T-helper 2 cell treated with Interferon-gamma antibody and Interleukin-4, amounts not matched to agents 5 μg/mL and 100 μg/mL, for 36 hours (primary cell): ENCODE measurements around the gene KLHL7.

Experiments
- DNase-seq: peaks from one replicate; pipeline ENCODE4 v3.0.0; 2021; ENCODE audit warnings: low spot score
- H3K27ac Mint-ChIP-seq: one replicate; pipeline ENCODE4 v1.8.0; 2021; ENCODE audit warnings: mild to moderate bottlenecking, mixed read lengths
- H3K27me3 Mint-ChIP-seq: one replicate; pipeline ENCODE4 v1.8.0; 2021; ENCODE audit warnings: low read depth, mixed read lengths
- H3K36me3 Mint-ChIP-seq: one replicate; pipeline ENCODE4 v1.8.0; 2021; ENCODE audit warnings: low read depth, mixed read lengths
- H3K4me1 Mint-ChIP-seq: one replicate; pipeline ENCODE4 v1.8.0; 2021; ENCODE audit warnings: low read depth, mixed read lengths
- H3K4me3 Mint-ChIP-seq: one replicate; pipeline ENCODE4 v1.8.0; 2022; ENCODE audit warnings: mild to moderate bottlenecking, moderate library complexity, mixed read lengths
- H3K9me3 Mint-ChIP-seq: one replicate; pipeline ENCODE4 v1.8.0; 2021; ENCODE audit warnings: mixed read lengths

KLHL7 gene, protein sequence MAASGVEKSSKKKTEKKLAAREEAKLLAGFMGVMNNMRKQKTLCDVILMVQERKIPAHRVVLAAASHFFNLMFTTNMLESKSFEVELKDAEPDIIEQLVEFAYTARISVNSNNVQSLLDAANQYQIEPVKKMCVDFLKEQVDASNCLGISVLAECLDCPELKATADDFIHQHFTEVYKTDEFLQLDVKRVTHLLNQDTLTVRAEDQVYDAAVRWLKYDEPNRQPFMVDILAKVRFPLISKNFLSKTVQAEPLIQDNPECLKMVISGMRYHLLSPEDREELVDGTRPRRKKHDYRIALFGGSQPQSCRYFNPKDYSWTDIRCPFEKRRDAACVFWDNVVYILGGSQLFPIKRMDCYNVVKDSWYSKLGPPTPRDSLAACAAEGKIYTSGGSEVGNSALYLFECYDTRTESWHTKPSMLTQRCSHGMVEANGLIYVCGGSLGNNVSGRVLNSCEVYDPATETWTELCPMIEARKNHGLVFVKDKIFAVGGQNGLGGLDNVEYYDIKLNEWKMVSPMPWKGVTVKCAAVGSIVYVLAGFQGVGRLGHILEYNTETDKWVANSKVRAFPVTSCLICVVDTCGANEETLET

DNA sequence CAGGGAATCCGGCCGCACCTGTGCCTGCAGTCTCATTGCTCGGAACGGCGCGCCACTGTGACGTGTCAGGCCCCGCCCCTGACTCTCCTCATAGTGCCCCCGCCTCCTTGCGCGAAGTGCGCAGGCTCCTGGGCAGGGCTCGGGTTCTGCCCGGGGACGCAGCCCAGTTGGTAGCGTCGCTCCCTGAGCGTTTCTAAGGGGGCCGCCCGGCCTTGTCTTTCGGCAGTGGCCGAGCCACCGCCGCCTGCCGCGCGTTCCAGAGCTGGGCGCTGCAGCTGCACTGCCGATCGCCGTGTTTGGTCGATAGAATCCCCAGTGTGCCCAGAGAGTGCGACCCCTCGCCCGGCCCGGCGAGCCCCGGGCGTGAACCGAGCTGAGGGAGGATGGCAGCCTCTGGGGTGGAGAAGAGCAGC, at the start of gene KLHL7:
Gene KLHL7 (plus strand): TSS at position 142 of the 413 bp plus-strand sequence. CDS start 242 bp downstream, at position 384.
- Mint-ChIP-seq H3K4me3 (peak within 1 kb of the TSS; percentile 98), H3K27me3 (no peaks in the 10 kb centered on the region), H3K36me3 (peaks cover 7% of the 10 kb centered on the region), H3K9me3 (no peaks in the 10 kb centered on the region), H3K27ac (peak within 1 kb of the TSS; percentile 98), H3K4me1 (peaks cover 20% of the 10 kb centered on the region)
- peak; percentile 96 for DNase-seq

GRCh38 chr7:23058408-23059096, 47.0 kb upstream of the KLHL7 start:
- Mint-ChIP-seq H3K27ac (no peak overlapping the region), H3K4me1 (peaks cover 6% of the 10 kb centered on the region), H3K27me3 (peaks cover 5% of the 10 kb centered on the region), H3K9me3 (no peaks in the 10 kb centered on the region), H3K36me3 (no peaks in the 10 kb centered on the region), H3K4me3 (no peak overlapping the region)
- no peak for DNase-seq

DNA sequence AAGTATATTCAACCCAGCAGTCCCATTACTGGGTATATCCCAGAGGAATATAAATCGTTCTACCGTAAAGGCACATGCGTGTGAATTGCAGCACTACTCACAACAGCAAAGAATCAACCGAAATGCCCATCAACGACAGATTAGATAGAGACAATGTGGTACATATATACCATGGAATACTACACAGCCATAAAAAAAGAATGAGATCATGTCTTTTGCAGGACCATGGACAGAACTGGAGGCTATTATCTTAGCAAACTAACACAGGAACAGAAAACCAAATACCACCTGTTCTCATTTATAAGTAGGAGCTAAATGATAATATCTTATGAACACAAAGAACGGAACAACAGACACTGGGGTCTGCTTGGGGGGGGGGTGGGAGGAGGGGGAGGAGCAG, 44.3 kb upstream of the KLHL7 start:
- H3K4me3 Mint-ChIP-seq: no peak overlapping the region
- no peaks in the 10 kb centered on the region for H3K9me3 Mint-ChIP-seq
- peaks cover 2% of the 10 kb centered on the region for H3K4me1 Mint-ChIP-seq
- peaks cover 9% of the 10 kb centered on the region for H3K27me3 Mint-ChIP-seq
- H3K36me3 Mint-ChIP-seq: no peaks in the 10 kb centered on the region
- no peak overlapping the region for H3K27ac Mint-ChIP-seq
- DNase-seq: no peak

- H3K9me3 Mint-ChIP-seq: no peaks in the 10 kb centered on the region
- no peak for DNase-seq
- H3K4me1 Mint-ChIP-seq: peaks cover 2% of the 10 kb centered on the region
- H3K36me3 Mint-ChIP-seq: no peaks in the 10 kb centered on the region
- H3K27ac Mint-ChIP-seq: no peak overlapping the region
- H3K27me3 Mint-ChIP-seq: peaks cover 17% of the 10 kb centered on the region
- H3K4me3 Mint-ChIP-seq: no peak overlapping the region
These were observed 43.1 kb upstream of the KLHL7 start for GRCh38 chr7:23062452-23062851.

- Mint-ChIP-seq H3K4me3 (no peak overlapping the region), H3K36me3 (no peaks in the 10 kb centered on the region), H3K27me3 (peaks cover 20% of the 10 kb centered on the region), H3K9me3 (no peaks in the 10 kb centered on the region), H3K4me1 (no peaks in the 10 kb centered on the region), H3K27ac (no peak overlapping the region)
- no peak for DNase-seq
These were observed 39.6 kb upstream of the KLHL7 start for GRCh38 chr7:23065974-23066373.

DNA sequence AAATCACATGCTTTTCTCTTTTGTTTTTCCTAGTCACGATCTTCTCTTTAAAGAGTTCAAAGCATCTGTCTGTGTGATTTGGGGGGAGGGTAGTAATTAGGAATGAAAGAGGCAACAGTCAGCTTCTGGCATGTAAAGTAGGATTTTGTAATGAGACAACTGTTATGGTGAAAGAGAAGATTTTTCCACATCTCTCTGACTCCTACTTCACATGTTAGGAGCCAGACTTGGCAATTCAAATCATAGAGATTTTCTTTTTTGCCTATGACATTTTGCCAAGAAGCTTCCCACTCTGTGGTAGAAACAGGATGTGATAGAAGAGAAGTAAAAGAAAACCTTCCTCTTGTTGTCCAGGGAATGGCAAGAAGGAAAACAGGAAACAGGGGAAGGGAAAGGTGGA, 38.3 kb upstream of the KLHL7 start:
- DNase-seq: no peak
- Mint-ChIP-seq H3K36me3 (no peaks in the 10 kb centered on the region), H3K4me1 (no peaks in the 10 kb centered on the region), H3K4me3 (no peak overlapping the region), H3K27ac (no peak overlapping the region), H3K27me3 (peaks cover 17% of the 10 kb centered on the region), H3K9me3 (no peaks in the 10 kb centered on the region)

DNA sequence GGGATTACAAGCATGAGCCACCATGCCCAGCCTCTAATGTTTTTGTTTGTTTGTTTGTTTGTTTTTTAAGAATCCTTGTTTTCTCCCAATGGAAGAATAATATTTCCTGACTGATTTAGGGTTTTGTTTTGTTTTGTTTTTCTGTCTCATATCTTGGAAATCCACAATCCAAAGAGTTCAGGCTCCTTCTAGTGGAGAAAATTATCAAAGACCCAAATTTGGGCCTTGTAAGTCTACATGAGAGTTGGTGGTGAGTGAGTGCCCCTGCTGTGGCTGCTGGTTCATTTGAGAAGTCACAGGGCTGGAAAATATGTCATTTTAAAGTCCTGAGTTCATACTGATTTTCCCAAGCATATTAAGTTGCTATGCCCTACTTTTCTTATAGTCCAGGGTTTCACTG, 33.5 kb upstream of the KLHL7 start:
- Mint-ChIP-seq H3K27ac (no peak overlapping the region), H3K4me3 (no peak overlapping the region), H3K27me3 (peaks cover 29% of the 10 kb centered on the region), H3K4me1 (no peaks in the 10 kb centered on the region), H3K9me3 (no peaks in the 10 kb centered on the region), H3K36me3 (no peaks in the 10 kb centered on the region)
- no peak for DNase-seq

DNA sequence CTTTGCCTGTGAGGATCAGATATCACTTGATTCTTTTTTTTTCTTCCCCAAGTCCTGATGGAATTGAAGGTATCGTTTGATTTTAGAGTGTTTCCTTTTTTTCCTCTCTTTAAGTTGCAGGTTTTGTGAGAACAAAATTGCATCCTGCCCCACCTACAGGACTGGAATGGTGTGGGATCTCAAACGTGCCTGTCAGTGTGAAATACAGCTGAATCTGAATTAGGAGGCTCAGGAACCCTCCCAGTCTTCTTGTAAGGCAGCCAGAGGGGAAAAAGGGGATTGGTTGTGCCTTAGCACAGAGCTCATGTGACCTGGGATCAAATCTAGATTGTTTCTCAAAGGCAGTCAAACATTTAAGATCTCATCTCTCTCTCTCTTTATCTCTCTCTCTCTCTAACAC, 32.7 kb upstream of the KLHL7 start:
- Mint-ChIP-seq H3K4me1 (no peaks in the 10 kb centered on the region), H3K9me3 (no peaks in the 10 kb centered on the region), H3K27me3 (peaks cover 31% of the 10 kb centered on the region), H3K4me3 (no peak overlapping the region), H3K27ac (no peak overlapping the region), H3K36me3 (no peaks in the 10 kb centered on the region)
- DNase-seq: no peak

DNA sequence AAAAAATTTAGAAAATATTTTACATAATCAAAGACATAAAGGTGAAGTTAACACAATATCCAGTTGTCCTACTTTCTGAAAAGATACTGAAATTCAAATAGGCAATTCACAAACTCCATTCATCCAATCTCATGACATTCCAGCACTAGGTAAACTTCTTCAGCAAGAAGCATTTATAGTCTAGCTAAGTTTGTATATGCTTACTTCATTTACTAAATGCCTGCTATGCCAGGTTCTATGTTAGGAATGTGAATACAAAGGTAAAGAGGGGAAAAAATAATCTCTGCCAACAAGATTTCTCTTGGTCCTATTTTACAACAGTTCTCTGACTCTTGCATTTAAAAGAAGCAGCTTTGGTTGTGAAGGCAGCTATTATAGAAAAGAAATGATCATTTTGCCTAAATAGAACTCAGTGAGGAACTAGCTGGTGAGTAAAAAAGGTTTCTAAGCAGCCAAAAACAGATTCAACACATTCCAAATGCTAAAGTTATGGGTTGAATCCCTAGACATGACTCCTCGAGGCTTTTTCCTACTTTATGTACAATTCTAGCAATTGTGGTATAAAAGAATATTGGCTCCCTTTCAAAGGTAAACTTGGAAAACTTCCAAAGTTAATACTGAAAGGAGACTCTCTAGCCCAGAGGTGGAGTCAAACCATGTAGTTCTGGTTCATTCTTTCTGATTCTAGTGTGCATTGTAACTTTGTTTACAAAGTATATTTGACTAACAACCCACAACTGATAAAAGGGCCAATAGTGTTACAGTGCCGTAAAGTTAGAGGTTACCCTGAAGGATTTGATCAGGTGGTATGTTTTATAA, 30.9 kb upstream of the KLHL7 start:
- Mint-ChIP-seq H3K4me1 (no peaks in the 10 kb centered on the region), H3K27me3 (peaks cover 31% of the 10 kb centered on the region), H3K36me3 (no peaks in the 10 kb centered on the region), H3K9me3 (no peaks in the 10 kb centered on the region), H3K27ac (no peak overlapping the region), H3K4me3 (no peak overlapping the region)
- no peak for DNase-seq

DNA sequence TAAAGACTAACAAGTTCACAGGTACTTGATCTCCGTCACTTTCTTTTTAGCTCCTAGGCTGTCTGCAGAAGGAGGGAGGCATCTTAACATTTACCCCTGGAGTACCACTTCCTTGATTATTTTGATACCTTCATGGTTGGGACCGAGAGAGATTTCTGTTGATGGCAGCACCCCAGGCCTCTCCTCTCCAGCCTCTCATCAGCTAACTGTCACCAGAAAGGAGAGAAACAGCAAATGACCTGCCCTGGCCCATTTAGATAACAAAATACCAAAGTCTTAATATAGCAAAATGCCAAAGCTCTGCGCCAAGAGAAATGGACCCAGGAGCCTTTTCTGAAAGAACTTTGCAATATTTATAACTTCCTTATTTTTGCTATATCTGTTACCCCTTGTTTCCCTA, 30.0 kb upstream of the KLHL7 start:
- H3K4me3 Mint-ChIP-seq: no peak overlapping the region
- H3K27ac Mint-ChIP-seq: no peak overlapping the region
- no peak for DNase-seq
- H3K4me1 Mint-ChIP-seq: no peaks in the 10 kb centered on the region
- no peaks in the 10 kb centered on the region for H3K9me3 Mint-ChIP-seq
- H3K36me3 Mint-ChIP-seq: no peaks in the 10 kb centered on the region
- H3K27me3 Mint-ChIP-seq: peaks cover 29% of the 10 kb centered on the region

DNA sequence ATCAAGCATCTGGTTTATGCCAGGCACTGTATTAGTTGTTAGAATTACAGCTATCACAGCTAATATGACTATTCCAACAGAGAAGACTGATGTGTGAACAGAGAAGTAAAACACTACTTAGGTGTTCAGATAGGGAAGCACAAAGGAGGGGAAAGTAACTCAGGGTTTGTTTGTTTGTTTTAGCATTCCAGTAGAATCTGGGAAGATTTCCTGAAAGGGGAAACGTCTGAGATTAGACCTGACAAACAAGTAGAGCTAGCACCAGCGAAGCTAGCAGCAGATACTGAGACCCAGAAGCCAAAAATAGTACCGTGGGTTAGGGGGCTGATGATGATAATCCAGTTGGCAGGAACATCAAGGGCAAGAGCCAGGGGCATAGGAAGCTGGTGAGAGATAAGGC, 28.8 kb upstream of the KLHL7 start:
- Mint-ChIP-seq H3K4me3 (no peak overlapping the region), H3K36me3 (no peaks in the 10 kb centered on the region), H3K27ac (no peak overlapping the region), H3K9me3 (no peaks in the 10 kb centered on the region), H3K27me3 (peaks cover 28% of the 10 kb centered on the region), H3K4me1 (no peaks in the 10 kb centered on the region)
- no peak for DNase-seq

GRCh38 chr7:23093111-23093510, 12.5 kb upstream of the KLHL7 start:
- H3K4me3 Mint-ChIP-seq: no peak overlapping the region
- DNase-seq: no peak
- H3K27me3 Mint-ChIP-seq: peaks cover 22% of the 10 kb centered on the region
- no peaks in the 10 kb centered on the region for H3K4me1 Mint-ChIP-seq
- no peak overlapping the region for H3K27ac Mint-ChIP-seq
- H3K36me3 Mint-ChIP-seq: no peaks in the 10 kb centered on the region
- no peaks in the 10 kb centered on the region for H3K9me3 Mint-ChIP-seq

DNA sequence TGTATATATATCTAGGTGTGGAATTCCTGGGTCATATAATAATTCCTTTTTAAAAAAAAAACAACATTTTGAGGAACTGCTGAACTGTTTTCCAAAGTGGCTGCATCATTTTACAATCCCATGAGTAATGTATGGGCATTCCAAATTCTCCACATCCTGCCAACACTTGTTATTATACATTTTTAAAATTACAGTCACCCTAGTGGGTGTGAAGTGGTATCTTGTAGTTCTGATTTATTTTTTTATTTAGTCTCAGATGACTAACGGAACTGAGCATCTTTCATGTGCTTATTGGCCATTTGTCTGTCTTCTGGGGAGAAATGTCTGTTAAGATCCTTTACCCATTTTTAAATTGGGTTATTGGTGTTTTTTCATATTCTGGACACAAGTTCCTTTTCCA, 12.0 kb upstream of the KLHL7 start:
- Mint-ChIP-seq H3K4me1 (no peaks in the 10 kb centered on the region), H3K36me3 (no peaks in the 10 kb centered on the region), H3K27me3 (peaks cover 20% of the 10 kb centered on the region), H3K4me3 (no peak overlapping the region), H3K9me3 (no peaks in the 10 kb centered on the region), H3K27ac (no peak overlapping the region)
- no peak for DNase-seq
